Esophagus squamous epithelium (tissue), 5 donors: Measurements from ENCODE around the gene INA. TPM values are rescaled to one million over a fixed set of nuclear protein-coding genes. Genes with fewer than 3 reads are reported as not detected.
A peak's percentile ranks its signal among the peaks of the same experiment; 100 is the strongest.

ENCODE experiments used
- DNase-seq: peaks from one replicate; lab custom pipeline; 2025; lab: John Stamatoyannopoulos, UW
- H3K27ac ChIP-seq, 4 donors: fragments of 200-600 bp; sonication (generic); one replicate each; pipeline ENCODE4 v1.5.1; 2016 to 2019; ENCODE audit warnings: mild to moderate bottlenecking in 1 of 4
- H3K27me3 ChIP-seq, 4 donors: fragments of 200-600 bp; sonication (generic); 1 replicate in 3 of 4; 2 replicates in 1 of 4; pipeline versions ENCODE4 v1.5.1 to v1.6.0; 2017 to 2021; ENCODE audit warnings: antibody characterized with exemption in 1 of 4
- H3K36me3 ChIP-seq, 3 donors: fragments of 200-600 bp; sonication (generic); one replicate each; pipeline ENCODE4 v1.5.1; 2016 to 2019
- H3K4me1 ChIP-seq, 3 donors: fragments of 200-600 bp; sonication (generic); one replicate each; pipeline ENCODE4 v1.5.1; 2017 to 2019
- H3K4me3 ChIP-seq, 4 donors: fragments of 200-600 bp; sonication (generic); 1 replicate in 3 of 4; 2 replicates in 1 of 4; pipeline ENCODE4 v1.5.1; 2016 to 2019; ENCODE audit warnings: mild to moderate bottlenecking in 2 of 4, moderate library complexity in 1 of 4
- H3K9me3 ChIP-seq, 3 donors: fragments of 200-600 bp; sonication (generic); one replicate each; pipeline ENCODE4 v1.5.1; 2016 to 2019
- CTCF ChIP-seq, 6 experiments: fragments of 450-650 bp in 4 of 6; fragments of 200-600 bp in 2 of 6; sonication (generic) in 2 of 6; IDR thresholded peaks; one replicate each; pipeline ENCODE4 v1.5.1; 2016 to 2019; ENCODE audit warnings: antibody characterized with exemption in 6 of 6, mild to moderate bottlenecking in 4 of 6, moderate library complexity in 4 of 6
- POLR2A ChIP-seq, 4 donors: fragments of 450-650 bp; IDR thresholded peaks; one replicate each; pipeline ENCODE4 v1.6.1; 2017; ENCODE audit warnings: antibody characterized with exemption in 4 of 4, mild to moderate bottlenecking in 4 of 4, moderate library complexity in 3 of 4
- WGBS, 2 donors: methylation state at CpG; one replicate each; pipeline ENCODE4 v1.1.5; 2018; 5-methylcytosine and 5-hydroxymethylcytosine counted together
- intact Hi-C: fragments of 100-400 bp; cut with DNase I; formaldehyde crosslinking; loops from one replicate; pipeline ENCODE4 v1.15.0; 2022
- total RNA-seq, 4 donors: library from RNA; depleted of rRNA; stranded (reverse); fragments of >200 nt; gene quantifications; one replicate each; pipeline ENCODE4 v1.1.0, GENCODE V29; 2016
- donor health status: DM: yes; HTN: yes; CAD: no.

The INA gene
- total RNA-seq, 4 donors from 2014 or later = 0.38 to 2.5 (median 1.4) TPM

- Histone ChIP-seq H3K27me3 (no peaks in the 10 kb centered on the region), H3K4me3 (no peak overlapping the region), H3K9me3 (no peaks in the 10 kb centered on the region), H3K27ac (no peak overlapping the region), H3K4me1 (no peaks in the 10 kb centered on the region), H3K36me3 (peaks cover 0 to 97% (median 0%) of the 10 kb centered on the region in 3 donors)
- 80% methylated on average over 1 of the region's 1 CpG; no CpG with 5 or more reads in 1 of the 2 donors for WGBS, 2 donors
- TF ChIP-seq POLR2A (IDR thresholded peaks at IDR 0.05) = no peak
- no peak for TF ChIP-seq CTCF (IDR thresholded peaks at IDR 0.05)
- no peak for DNase-seq
- intact Hi-C loops = no loop called here
Measured at GRCh38 chr10:103310197-103310596, 33.3 kb downstream of the INA start.

- TF ChIP-seq CTCF (IDR thresholded peaks at IDR 0.05) (no peak), POLR2A (IDR thresholded peaks at IDR 0.05) (no peak)
- Histone ChIP-seq H3K27me3 (no peaks in the 10 kb centered on the region), H3K27ac (no peak overlapping the region), H3K9me3 (no peaks in the 10 kb centered on the region), H3K4me1 (no peaks in the 10 kb centered on the region), H3K36me3 (peaks cover 0 to 94% (median 0%) of the 10 kb centered on the region in 3 donors), H3K4me3 (no peak overlapping the region)
- no peak for DNase-seq
- intact Hi-C loops = no loop called here
Measured at GRCh38 chr10:103316087-103316486, 39.1 kb downstream of the INA start.

GRCh38 chr10:103327906-103328305, 51.0 kb downstream of the INA start:
- H3K4me1 ChIP-seq = no peaks in the 10 kb centered on the region
- intact Hi-C loops = no loop called here
- H3K9me3 ChIP-seq = no peaks in the 10 kb centered on the region
- 81 to 84% methylated on average over 7 of the region's 7 CpGs for WGBS, 2 donors
- peaks cover 0 to 99% (median 15%) of the 10 kb centered on the region in 3 donors for H3K36me3 ChIP-seq
- H3K27me3 ChIP-seq = no peaks in the 10 kb centered on the region
- H3K4me3 ChIP-seq = no peak overlapping the region
- TF ChIP-seq CTCF (IDR thresholded peaks at IDR 0.05) (no peak), POLR2A (IDR thresholded peaks at IDR 0.05) (no peak)
- H3K27ac ChIP-seq = no peak overlapping the region
- DNase-seq = no peak

GRCh38 chr10:103333934-103334520, 57.1 kb downstream of the INA start:
- Histone ChIP-seq H3K9me3 (no peaks in the 10 kb centered on the region), H3K4me3 (no peak overlapping the region), H3K27ac (no peak overlapping the region), H3K27me3 (no peaks in the 10 kb centered on the region), H3K36me3 (peaks cover 0 to 81% (median 4%) of the 10 kb centered on the region in 3 donors), H3K4me1 (no peaks in the 10 kb centered on the region)
- TF ChIP-seq POLR2A (IDR thresholded peaks at IDR 0.05) = no peak
- peak in 5 of 6 experiments; percentile 38 to 72 (median 60) for TF ChIP-seq CTCF (IDR thresholded peaks at IDR 0.05)
- intact Hi-C loops = no loop called here
- 84 to 91% methylated on average over 2 of the region's 2 CpGs for WGBS, 2 donors
- no peak for DNase-seq

- no peak for DNase-seq
- Histone ChIP-seq H3K4me1 (no peaks in the 10 kb centered on the region), H3K4me3 (no peak overlapping the region), H3K9me3 (no peaks in the 10 kb centered on the region), H3K27ac (no peak overlapping the region), H3K36me3 (peaks cover 0 to 81% (median 4%) of the 10 kb centered on the region in 3 donors), H3K27me3 (no peaks in the 10 kb centered on the region)
- intact Hi-C loops = no loop called here
- TF ChIP-seq POLR2A (IDR thresholded peaks at IDR 0.05) = no peak
- TF ChIP-seq CTCF (IDR thresholded peaks at IDR 0.05) = no peak
Measured at GRCh38 chr10:103334567-103334966, 57.6 kb downstream of the INA start.
